ENCODE data around the gene VCPKMT.

GRCh38 chr14:50069325-50069724 lies 47.0 kb downstream of the VCPKMT start:
- TF ChIP-seq, protein P1, sequence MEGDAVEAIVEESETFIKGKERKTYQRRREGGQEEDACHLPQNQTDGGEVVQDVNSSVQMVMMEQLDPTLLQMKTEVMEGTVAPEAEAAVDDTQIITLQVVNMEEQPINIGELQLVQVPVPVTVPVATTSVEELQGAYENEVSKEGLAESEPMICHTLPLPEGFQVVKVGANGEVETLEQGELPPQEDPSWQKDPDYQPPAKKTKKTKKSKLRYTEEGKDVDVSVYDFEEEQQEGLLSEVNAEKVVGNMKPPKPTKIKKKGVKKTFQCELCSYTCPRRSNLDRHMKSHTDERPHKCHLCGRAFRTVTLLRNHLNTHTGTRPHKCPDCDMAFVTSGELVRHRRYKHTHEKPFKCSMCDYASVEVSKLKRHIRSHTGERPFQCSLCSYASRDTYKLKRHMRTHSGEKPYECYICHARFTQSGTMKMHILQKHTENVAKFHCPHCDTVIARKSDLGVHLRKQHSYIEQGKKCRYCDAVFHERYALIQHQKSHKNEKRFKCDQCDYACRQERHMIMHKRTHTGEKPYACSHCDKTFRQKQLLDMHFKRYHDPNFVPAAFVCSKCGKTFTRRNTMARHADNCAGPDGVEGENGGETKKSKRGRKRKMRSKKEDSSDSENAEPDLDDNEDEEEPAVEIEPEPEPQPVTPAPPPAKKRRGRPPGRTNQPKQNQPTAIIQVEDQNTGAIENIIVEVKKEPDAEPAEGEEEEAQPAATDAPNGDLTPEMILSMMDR (IDR thresholded peaks at IDR 0.05) = no peak
- TF ChIP-seq ZFX (IDR thresholded peaks at IDR 0.05; ENCODE audit: borderline replicate concordance) = no peak

All from 22Rv1 (cell line).